WTC11 (cell line): ENCODE measurements around the gene TMEM245. TPM values are rescaled to one million over a fixed set of nuclear protein-coding genes. Genes with fewer than 3 reads are reported as not detected.
A peak's percentile ranks its signal among the peaks of the same experiment; 100 is the strongest.

Experiments
- ATAC-seq: fragments of 200-7000 bp; cut with Tn5 transposase; 2 replicates; pipeline ENCODE4 v1.10.0; 2021; ENCODE audit warnings: mild to moderate bottlenecking, moderate library complexity
- CTCF ChIA-PET: fragments of 300-600 bp; sonication (Branson Sonifier 250); formaldehyde crosslinking; loops from one replicate; lab custom pipeline; 2021; ENCODE audit warnings: antibody characterized with exemption; lab: Charles Lee
- POLR2A ChIA-PET: fragments of 350-600 bp; sonication (Branson Sonifier 250); formaldehyde crosslinking; loops from one replicate; lab custom pipeline; 2021; ENCODE audit warnings: antibody characterized with exemption; lab: Charles Lee
- DNase-seq: peaks from one replicate; pipeline ENCODE4 v3.0.0; 2021; ENCODE audit warnings: low spot score
- H3K27ac Mint-ChIP-seq: 2 replicates; pipeline ENCODE4 v1.8.0; 2021; ENCODE audit warnings: mixed read lengths
- H3K27me3 Mint-ChIP-seq: 2 replicates; pipeline ENCODE4 v1.8.0; 2021; ENCODE audit warnings: low read depth, mild to moderate bottlenecking, moderate library complexity, mixed read lengths
- H3K36me3 Mint-ChIP-seq: 2 replicates; pipeline ENCODE4 v1.8.0; 2021; ENCODE audit warnings: mixed read lengths
- H3K4me1 Mint-ChIP-seq: 2 replicates; pipeline ENCODE4 v1.8.0; 2022; ENCODE audit warnings: mixed read lengths
- H3K4me3 Mint-ChIP-seq: 2 replicates; pipeline ENCODE4 v1.8.0; 2021; ENCODE audit warnings: mild to moderate bottlenecking, moderate library complexity, mixed read lengths
- H3K9me3 Mint-ChIP-seq: 2 replicates; pipeline ENCODE4 v1.8.0; 2021; ENCODE audit warnings: mixed read lengths
- AR ChIP-seq: fragments of 250-450 bp; sonication (Bioruptor Pico); IDR thresholded peaks from 2 replicates; pipeline ENCODE4 v1.9.0; 2021; ENCODE audit warnings: mild to moderate bottlenecking
- ARID4B ChIP-seq: sonication (generic); formaldehyde crosslinking; IDR thresholded peaks from 2 replicates; pipeline ENCODE4 v1.8.0; 2023; ENCODE audit warnings: missing genetic modification reagents, mild to moderate bottlenecking, borderline replicate concordance
- CDX4 ChIP-seq: fragments of 250-450 bp; sonication (Bioruptor Pico); IDR thresholded peaks from 2 replicates; pipeline ENCODE4 v1.9.0; 2021; ENCODE audit warnings: moderate library complexity, mild to moderate bottlenecking, inconsistent platforms, borderline replicate concordance
- CREB1 ChIP-seq: sonication (generic); formaldehyde crosslinking; IDR thresholded peaks from 2 replicates; pipeline ENCODE4 v1.8.0; 2023; ENCODE audit warnings: mild to moderate bottlenecking, missing genetic modification reagents
- FOXJ3 ChIP-seq: sonication (generic); formaldehyde crosslinking; IDR thresholded peaks from 2 replicates; pipeline ENCODE4 v1.9.0; 2021; ENCODE audit warnings: missing genetic modification reagents, mild to moderate bottlenecking, borderline replicate concordance
- GABPB1 ChIP-seq: sonication (generic); formaldehyde crosslinking; IDR thresholded peaks from 2 replicates; pipeline ENCODE4 v1.8.1; 2023; ENCODE audit warnings: mild to moderate bottlenecking, missing genetic modification reagents
- GTF2I ChIP-seq: fragments of 250-450 bp; sonication (Bioruptor Pico); conservative IDR thresholded peaks from 2 replicates; pipeline ENCODE4 v1.4.0; 2021; ENCODE audit warnings: mild to moderate bottlenecking
- NR2C2 ChIP-seq: sonication (generic); formaldehyde crosslinking; IDR thresholded peaks from 2 replicates; pipeline ENCODE4 v1.8.0; 2022; ENCODE audit warnings: mild to moderate bottlenecking, missing genetic modification reagents
- NR3C1 ChIP-seq: sonication (generic); formaldehyde crosslinking; conservative IDR thresholded peaks from 2 replicates; pipeline ENCODE4 v1.8.1; 2023; ENCODE audit warnings: low read depth, mild to moderate bottlenecking, missing genetic modification reagents
- RORB ChIP-seq: fragments of 250-450 bp; sonication (Bioruptor Pico); IDR thresholded peaks from 2 replicates; pipeline ENCODE4 v1.9.0; 2021; ENCODE audit warnings: mild to moderate bottlenecking
- TP53 ChIP-seq: sonication (generic); formaldehyde crosslinking; IDR thresholded peaks from 2 replicates; pipeline ENCODE4 v1.8.1; 2023; ENCODE audit warnings: mild to moderate bottlenecking, missing genetic modification reagents
- ZNF232 ChIP-seq: sonication (generic); formaldehyde crosslinking; IDR thresholded peaks from 2 replicates; pipeline ENCODE4 v1.8.0; 2022; ENCODE audit warnings: mild to moderate bottlenecking, missing genetic modification reagents
- total RNA-seq: library from RNA; stranded (reverse); gene quantifications from 3 replicates; pipeline ENCODE4 v1.2.3, GENCODE V29; 2021
- TF ChIP-seq, protein P1 (sequence below): sonication (generic); formaldehyde crosslinking; IDR thresholded peaks from 2 replicates; pipeline ENCODE4 v1.8.0; 2023; ENCODE audit warnings: mild to moderate bottlenecking, missing genetic modification reagents
- TF ChIP-seq, protein P2 (sequence below): sonication (generic); formaldehyde crosslinking; IDR thresholded peaks from 2 replicates; pipeline ENCODE4 v1.8.1; 2022; ENCODE audit warnings: low read depth, missing genetic modification reagents, borderline replicate concordance
- TF ChIP-seq, protein P3 (sequence below): sonication (generic); formaldehyde crosslinking; IDR thresholded peaks from 2 replicates; pipeline ENCODE4 v1.8.0; 2022; ENCODE audit warnings: mild to moderate bottlenecking, missing genetic modification reagents

The TMEM245 gene
- total RNA-seq, 1 experiment from 2014 or later = 40.8 TPM

DNA sequence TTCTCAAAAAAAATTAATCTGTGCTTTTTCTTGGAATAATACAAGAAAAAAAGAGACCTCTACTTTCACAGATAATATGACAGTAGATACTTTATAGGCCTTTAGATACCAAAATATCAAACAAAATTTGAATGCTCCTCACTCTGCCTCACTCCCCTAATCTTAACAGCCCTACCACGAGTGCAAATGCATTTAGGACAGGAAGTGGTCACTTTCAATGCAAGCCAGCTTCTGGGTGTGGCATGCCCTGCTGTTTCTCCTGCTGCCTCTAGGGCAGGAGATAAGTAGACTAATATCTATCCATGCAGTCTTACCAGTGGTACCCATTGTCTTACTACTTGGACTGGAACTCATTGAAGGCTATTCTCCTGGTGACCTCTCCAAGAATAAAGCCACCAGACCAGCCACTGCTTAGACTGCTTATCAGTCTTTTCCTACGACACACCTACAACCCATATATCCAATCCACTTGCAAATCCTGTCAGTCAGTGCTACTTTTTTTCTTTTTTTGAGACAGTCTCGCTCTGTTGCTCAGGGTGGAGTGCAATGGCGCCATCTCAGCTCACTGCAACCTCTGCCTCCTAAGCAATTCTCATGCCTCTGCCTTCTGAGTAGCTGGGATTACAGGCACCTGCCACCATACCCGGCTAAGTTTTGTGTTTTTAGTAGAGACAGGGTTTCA, 24.3 kb upstream of the TMEM245 start:
- H3K4me1 Mint-ChIP-seq = peaks cover 9% of the 10 kb centered on the region
- ChIA-PET POLR2A (no interaction called here), CTCF (interaction anchor here (0.6 to 1.6 kb wide), 5 partner anchors 8 to 61 kb away, joined by 3 read pairs; partner anchors contain the start of gene TMEM245)
- no peak overlapping the region for H3K27ac Mint-ChIP-seq
- no peaks in the 10 kb centered on the region for H3K36me3 Mint-ChIP-seq
- TF ChIP-seq, protein P1, sequence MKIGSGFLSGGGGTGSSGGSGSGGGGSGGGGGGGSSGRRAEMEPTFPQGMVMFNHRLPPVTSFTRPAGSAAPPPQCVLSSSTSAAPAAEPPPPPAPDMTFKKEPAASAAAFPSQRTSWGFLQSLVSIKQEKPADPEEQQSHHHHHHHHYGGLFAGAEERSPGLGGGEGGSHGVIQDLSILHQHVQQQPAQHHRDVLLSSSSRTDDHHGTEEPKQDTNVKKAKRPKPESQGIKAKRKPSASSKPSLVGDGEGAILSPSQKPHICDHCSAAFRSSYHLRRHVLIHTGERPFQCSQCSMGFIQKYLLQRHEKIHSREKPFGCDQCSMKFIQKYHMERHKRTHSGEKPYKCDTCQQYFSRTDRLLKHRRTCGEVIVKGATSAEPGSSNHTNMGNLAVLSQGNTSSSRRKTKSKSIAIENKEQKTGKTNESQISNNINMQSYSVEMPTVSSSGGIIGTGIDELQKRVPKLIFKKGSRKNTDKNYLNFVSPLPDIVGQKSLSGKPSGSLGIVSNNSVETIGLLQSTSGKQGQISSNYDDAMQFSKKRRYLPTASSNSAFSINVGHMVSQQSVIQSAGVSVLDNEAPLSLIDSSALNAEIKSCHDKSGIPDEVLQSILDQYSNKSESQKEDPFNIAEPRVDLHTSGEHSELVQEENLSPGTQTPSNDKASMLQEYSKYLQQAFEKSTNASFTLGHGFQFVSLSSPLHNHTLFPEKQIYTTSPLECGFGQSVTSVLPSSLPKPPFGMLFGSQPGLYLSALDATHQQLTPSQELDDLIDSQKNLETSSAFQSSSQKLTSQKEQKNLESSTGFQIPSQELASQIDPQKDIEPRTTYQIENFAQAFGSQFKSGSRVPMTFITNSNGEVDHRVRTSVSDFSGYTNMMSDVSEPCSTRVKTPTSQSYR (CRISPR knock-in tag) = no peak
- TF ChIP-seq ARID4B (CRISPR knock-in tag) (no peak), TP53 (CRISPR knock-in tag) (no peak), GABPB1 (CRISPR knock-in tag) (no peak), AR (CRISPR knock-in tag) (no peak), NR2C2 (CRISPR knock-in tag) (no peak), ZNF232 (CRISPR knock-in tag) (no peak), CREB1 (CRISPR knock-in tag) (no peak), FOXJ3 (CRISPR knock-in tag) (no peak), CDX4 (CRISPR knock-in tag) (no peak), RORB (CRISPR knock-in tag) (no peak), GTF2I (CRISPR knock-in tag) (no peak), NR3C1 (CRISPR knock-in tag) (no peak)
- TF ChIP-seq, protein P2, sequence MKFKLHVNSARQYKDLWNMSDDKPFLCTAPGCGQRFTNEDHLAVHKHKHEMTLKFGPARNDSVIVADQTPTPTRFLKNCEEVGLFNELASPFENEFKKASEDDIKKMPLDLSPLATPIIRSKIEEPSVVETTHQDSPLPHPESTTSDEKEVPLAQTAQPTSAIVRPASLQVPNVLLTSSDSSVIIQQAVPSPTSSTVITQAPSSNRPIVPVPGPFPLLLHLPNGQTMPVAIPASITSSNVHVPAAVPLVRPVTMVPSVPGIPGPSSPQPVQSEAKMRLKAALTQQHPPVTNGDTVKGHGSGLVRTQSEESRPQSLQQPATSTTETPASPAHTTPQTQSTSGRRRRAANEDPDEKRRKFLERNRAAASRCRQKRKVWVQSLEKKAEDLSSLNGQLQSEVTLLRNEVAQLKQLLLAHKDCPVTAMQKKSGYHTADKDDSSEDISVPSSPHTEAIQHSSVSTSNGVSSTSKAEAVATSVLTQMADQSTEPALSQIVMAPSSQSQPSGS (CRISPR knock-in tag) = no peak
- TF ChIP-seq, protein P3, sequence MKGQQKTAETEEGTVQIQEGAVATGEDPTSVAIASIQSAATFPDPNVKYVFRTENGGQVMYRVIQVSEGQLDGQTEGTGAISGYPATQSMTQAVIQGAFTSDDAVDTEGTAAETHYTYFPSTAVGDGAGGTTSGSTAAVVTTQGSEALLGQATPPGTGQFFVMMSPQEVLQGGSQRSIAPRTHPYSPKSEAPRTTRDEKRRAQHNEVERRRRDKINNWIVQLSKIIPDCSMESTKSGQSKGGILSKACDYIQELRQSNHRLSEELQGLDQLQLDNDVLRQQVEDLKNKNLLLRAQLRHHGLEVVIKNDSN (CRISPR knock-in tag) = no peak
- H3K4me3 Mint-ChIP-seq = no peak overlapping the region
- DNase-seq = peak; percentile 15
- no peaks in the 10 kb centered on the region for H3K9me3 Mint-ChIP-seq
- peak; percentile 92 for ATAC-seq
- no peaks in the 10 kb centered on the region for H3K27me3 Mint-ChIP-seq
